SU-DHL-6 (cell line): Measurements from ENCODE around the gene PTPRH.

ENCODE experiments used
- CTCF ChIP-seq: fragments of 200-600 bp; sonication (generic); IDR thresholded peaks from one replicate; pipeline ENCODE4 v1.5.1; 2017; ENCODE audit warnings: antibody characterized with exemption, mild to moderate bottlenecking, low read length, moderate library complexity; ENCODE audit not compliant: insufficient read depth, poor library complexity, severe bottlenecking
- EZH2phosphoT487 ChIP-seq: fragments of 200-600 bp; sonication (generic), shearing (Covaris generic); conservative IDR thresholded peaks from 2 replicates; pipeline ENCODE4 v1.6.1; 2018; ENCODE audit warnings: mild to moderate bottlenecking, antibody characterized with exemption, low read length, moderate library complexity, mixed read lengths

GRCh38 chr19:55224038-55224665 lies 14.9 kb upstream of the PTPRH start:
- TF ChIP-seq CTCF, result no peak
- no peak for TF ChIP-seq EZH2phosphoT487
